GM21717 (cell line): ENCODE measurements around the gene NT5C1A.

Experiments used
- ATAC-seq: cut with Tn5 transposase; IDR thresholded peaks from one replicate; pipeline ENCODE4 v1.9.1; 2021; ENCODE audit warnings: mild to moderate bottlenecking, moderate library complexity; ENCODE audit not compliant: unreplicated experiment

The NT5C1A gene

DNA sequence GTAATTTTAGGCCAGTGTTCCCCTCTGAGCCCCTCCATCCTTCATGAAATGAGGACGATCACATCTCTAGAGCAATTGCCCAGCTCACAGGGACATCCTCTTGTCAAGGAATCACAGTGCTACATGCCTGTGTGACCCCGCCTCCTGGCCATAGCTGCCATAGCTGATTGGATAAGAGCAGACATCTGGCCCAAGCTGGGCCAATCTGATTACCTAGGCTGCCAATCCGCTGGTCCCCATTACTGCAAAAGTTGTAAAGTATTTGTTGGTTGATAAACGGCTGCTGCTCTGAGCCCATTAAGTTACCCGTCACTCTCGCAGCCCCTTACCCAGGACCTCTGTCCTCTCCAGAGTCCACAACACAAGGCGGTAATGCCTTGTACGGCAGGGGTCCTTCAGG, 8.3 kb downstream of the NT5C1A start:
- ATAC-seq: no peak

GRCh38 chr1:39662861-39663260, 9.0 kb downstream of the NT5C1A start:
- no peak for ATAC-seq

DNA sequence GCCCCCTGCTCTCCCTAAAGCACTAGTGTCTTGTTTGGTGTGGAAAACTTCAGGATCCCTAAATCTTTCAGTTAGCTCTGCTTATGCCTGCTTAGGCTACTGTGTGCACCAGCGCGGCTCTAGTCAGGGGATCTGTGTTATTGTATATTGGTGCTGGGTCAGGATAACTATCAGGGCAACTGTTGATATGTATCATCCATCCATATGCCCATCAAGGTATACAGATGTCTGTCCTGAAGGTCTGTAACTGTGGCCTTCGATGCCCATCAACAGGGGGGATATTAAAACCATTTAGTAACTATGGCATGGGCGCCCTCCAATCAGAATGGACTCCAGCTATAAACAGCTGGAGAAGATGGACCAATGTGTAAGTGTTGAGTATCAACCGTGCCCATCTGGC, 12.4 kb downstream of the NT5C1A start:
- ATAC-seq: no peak

DNA sequence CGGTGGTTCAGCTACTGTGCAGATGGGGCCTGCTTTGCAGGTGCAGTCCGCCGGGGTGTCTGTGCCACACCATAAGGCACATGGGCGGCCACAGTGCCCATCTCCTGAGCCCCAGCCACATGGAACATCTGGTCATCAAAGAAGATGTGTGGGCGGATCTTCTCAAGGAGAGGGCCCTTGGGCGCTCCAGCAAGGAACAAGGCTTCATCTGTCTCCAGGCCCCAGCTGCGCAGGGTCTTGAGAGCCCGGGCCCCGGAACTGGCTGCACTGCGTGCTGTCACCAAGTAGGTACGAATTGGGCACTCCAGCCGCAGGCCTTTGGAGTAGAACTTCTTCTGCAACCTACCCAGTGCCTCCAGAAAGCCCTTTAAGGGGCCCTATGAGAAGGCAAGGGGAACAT, 12.8 kb downstream of the NT5C1A start:
- ATAC-seq: no peak

- ATAC-seq: no peak
Measured at GRCh38 chr1:39657923-39658485, 13.9 kb downstream of the NT5C1A start.

- ATAC-seq: no peak
Measured at GRCh38 chr1:39657402-39657801, 14.5 kb downstream of the NT5C1A start.

GRCh38 chr1:39656391-39656790, 15.5 kb downstream of the NT5C1A start:
- no peak for ATAC-seq

GRCh38 chr1:39655578-39656268, 16.2 kb downstream of the NT5C1A start:
- ATAC-seq: no peak

DNA sequence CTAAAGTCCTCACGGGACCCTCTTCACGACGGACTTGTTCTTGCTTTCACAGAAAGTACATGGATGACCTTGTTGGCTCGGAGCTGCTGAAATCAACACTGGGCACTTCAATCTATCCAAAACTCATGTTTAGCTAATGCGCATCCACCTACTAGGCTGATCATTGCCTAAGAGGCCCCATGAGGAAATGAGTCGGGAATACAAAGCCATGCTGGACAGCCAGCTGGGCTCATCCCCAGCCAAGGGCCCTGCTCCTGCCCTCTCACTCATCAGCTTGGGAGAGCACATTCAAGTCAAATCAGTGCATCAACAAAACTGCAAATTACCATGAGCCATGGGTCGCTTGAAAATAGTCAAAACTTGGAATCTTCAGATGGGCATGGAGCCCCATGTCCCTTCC, 17.6 kb downstream of the NT5C1A start:
- ATAC-seq: no peak

- ATAC-seq: no peak
Measured at GRCh38 chr1:39653546-39654031, 18.3 kb downstream of the NT5C1A start.

GRCh38 chr1:39652554-39652953, 19.4 kb downstream of the NT5C1A start:
- no peak for ATAC-seq

GRCh38 chr1:39652105-39652504, 19.8 kb downstream of the NT5C1A start:
- no peak for ATAC-seq

DNA sequence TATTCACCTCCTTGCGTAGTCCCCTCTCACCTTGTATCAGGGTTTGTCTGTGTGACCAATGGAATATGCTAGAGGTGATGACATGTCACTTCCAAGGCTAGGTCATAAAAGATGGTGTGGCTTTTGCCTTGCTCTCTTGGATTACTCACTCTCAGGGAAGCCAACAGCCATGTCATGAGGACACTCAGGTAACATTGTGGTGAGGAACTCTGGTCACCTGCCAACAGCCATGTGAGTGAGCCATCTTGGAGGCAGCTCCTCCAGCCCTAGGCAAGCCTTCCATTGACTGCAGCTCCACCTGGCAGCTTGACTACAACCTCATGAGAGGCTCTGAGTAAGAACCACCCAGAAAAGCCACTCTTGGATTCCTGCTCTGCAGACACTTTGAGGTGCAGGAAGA, 21.5 kb downstream of the NT5C1A start:
- no peak for ATAC-seq

GRCh38 chr1:39649636-39650185, 22.2 kb downstream of the NT5C1A start:
- no peak for ATAC-seq

- no peak for ATAC-seq
Measured at GRCh38 chr1:39648496-39648895, 23.4 kb downstream of the NT5C1A start.

DNA sequence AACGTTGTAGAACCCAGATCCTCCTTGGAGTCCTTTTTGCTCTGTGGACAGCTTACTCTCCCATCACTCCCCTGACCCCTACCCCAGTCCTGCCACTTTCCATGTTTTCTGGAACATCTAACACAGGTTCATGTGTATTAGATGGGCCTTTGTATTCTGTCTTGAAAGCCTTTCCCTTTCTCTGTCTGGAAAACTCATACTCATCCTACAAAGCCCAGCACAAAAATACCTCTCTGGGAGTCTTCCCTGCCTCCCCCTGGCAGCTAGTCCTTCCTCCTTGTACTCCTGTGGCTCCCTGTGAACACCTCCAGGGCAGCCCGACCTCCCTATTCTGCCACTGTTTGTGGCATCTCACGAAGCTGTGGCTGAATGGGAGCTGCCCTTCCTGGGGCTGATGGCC, 24.7 kb downstream of the NT5C1A start:
- no peak for ATAC-seq

GRCh38 chr1:39646232-39647081, 25.4 kb downstream of the NT5C1A start:
- no peak for ATAC-seq

- no peak for ATAC-seq
Measured at GRCh38 chr1:39645411-39646043, 26.4 kb downstream of the NT5C1A start.

DNA sequence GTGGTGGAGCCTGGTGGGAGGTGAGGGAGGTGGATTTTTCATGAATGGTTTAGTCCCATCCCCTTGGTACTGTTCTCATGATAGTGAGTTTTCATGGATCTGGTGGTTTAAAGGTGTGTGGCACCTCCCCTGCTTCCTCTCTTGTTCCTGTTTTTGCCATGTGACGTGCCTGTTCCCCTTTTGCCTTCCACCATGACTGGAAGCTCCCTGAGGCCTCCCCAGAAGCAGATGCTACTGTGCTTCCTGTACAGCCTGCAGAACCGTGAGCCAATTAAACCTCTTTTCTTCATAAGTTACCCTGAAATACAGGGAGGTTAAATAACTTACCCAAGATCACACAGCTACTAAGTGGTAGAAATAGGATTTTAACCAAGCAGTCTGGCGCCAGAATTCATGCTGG, 28.2 kb downstream of the NT5C1A start:
- no peak for ATAC-seq

GRCh38 chr1:39642796-39643195, 29.1 kb downstream of the NT5C1A start:
- ATAC-seq: no peak

GRCh38 chr1:39640861-39641260, 31.0 kb downstream of the NT5C1A start:
- no peak for ATAC-seq
